Measurements from ENCODE around the gene CCDC110. TPM values are rescaled to one million over a fixed set of nuclear protein-coding genes. Genes with fewer than 3 reads are reported as not detected.

The CCDC110 gene
- total and polyA plus RNA-seq, 4 donors = 0.31 to 1.8 (median 0.92) TPM

DNA sequence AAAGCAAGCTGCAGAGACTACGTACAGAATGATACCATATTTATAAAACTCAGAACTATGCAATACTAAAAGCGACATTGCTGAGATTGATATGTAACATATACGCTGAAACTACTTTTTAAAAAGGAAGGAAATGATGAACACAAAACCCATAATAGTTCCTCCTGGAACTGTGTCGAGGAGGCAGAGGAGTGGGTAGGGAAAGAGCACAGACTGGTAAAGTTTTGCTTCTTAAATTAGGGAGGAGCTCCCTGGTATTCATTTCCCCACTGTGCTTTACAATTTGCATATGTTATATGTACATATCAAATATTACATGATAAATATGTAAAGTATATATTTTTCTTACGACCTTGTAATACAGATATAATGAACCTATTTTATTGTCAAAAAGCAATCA is 59.7 kb downstream of the CCDC110 start:
- ATAC-seq (ENCODE audit: insufficient read depth, low FRiP score) = no peak
- Histone ChIP-seq H3K4me1 (ENCODE audit: control insufficient read depth in 5 of 5, insufficient read depth in 5 of 5, low read length in 5 of 5) (no peaks in the 10 kb centered on the region), H3K27ac (ENCODE audit: low read depth in 1 of 2, low read length in 1 of 2) (no peak overlapping the region), H3K9ac (ENCODE audit: insufficient read depth in 1 of 2, low read length in 2 of 2) (no peak overlapping the region), H3K27me3 (ENCODE audit: control insufficient read depth in 3 of 3, insufficient read depth in 3 of 3, low read length in 2 of 3) (no peaks in the 10 kb centered on the region), H3K9me3 (ENCODE audit: control insufficient read depth in 4 of 4, insufficient read depth in 3 of 4, low read length in 3 of 4) (peaks cover 0 to 3% (median 0%) of the 10 kb centered on the region in 4 donors), H3K36me3 (ENCODE audit: control insufficient read depth in 4 of 4, insufficient read depth in 4 of 4, low read length in 4 of 4) (peaks cover 10 to 35% (median 28%) of the 10 kb centered on the region in 4 donors), H3K4me3 (no peak overlapping the region)
- no peak for DNase-seq
- TF ChIP-seq, protein P1, sequence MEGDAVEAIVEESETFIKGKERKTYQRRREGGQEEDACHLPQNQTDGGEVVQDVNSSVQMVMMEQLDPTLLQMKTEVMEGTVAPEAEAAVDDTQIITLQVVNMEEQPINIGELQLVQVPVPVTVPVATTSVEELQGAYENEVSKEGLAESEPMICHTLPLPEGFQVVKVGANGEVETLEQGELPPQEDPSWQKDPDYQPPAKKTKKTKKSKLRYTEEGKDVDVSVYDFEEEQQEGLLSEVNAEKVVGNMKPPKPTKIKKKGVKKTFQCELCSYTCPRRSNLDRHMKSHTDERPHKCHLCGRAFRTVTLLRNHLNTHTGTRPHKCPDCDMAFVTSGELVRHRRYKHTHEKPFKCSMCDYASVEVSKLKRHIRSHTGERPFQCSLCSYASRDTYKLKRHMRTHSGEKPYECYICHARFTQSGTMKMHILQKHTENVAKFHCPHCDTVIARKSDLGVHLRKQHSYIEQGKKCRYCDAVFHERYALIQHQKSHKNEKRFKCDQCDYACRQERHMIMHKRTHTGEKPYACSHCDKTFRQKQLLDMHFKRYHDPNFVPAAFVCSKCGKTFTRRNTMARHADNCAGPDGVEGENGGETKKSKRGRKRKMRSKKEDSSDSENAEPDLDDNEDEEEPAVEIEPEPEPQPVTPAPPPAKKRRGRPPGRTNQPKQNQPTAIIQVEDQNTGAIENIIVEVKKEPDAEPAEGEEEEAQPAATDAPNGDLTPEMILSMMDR (IDR thresholded peaks at IDR 0.05; ENCODE audit: control extremely low read depth, extremely low read depth) = no peak
- WGBS, 2 donors = 46 to 73% methylated on average over 5 of the region's 5 CpGs

DNA sequence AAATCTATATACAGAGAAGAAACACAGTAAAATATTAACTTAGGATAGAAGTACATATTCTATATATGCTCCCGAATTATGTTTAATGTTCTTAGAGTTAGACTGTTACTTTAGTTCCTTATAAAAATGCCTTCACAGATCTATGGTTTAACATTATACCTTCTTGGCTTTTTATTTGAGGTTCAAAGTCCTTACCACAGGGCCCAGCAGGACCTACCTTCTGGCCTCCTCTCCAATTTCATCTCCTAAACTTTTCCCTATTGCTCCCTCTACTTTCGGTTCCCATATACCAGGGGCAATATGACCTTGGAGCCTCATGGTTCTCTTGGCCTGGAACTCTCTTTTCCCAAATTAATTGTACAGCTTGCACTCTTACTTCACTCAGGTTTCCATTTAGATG is 63.1 kb downstream of the CCDC110 start:
- TF ChIP-seq, protein P1 (IDR thresholded peaks at IDR 0.05; ENCODE audit: control extremely low read depth, extremely low read depth) = no peak
- no peak overlapping the region for H3K9ac ChIP-seq (ENCODE audit: insufficient read depth in 1 of 2, low read length in 2 of 2)
- 98 to 99% methylated on average over 2 of the region's 2 CpGs for WGBS, 2 donors
- ATAC-seq (ENCODE audit: insufficient read depth, low FRiP score) = no peak
- H3K27ac ChIP-seq (ENCODE audit: low read depth in 1 of 2, low read length in 1 of 2) = no peak overlapping the region
- H3K27me3 ChIP-seq (ENCODE audit: control insufficient read depth in 3 of 3, insufficient read depth in 3 of 3, low read length in 2 of 3) = no peaks in the 10 kb centered on the region
- H3K9me3 ChIP-seq (ENCODE audit: control insufficient read depth in 4 of 4, insufficient read depth in 3 of 4, low read length in 3 of 4) = peaks cover 0 to 3% (median 0%) of the 10 kb centered on the region in 4 donors
- peaks cover 14 to 39% (median 29%) of the 10 kb centered on the region in 4 donors for H3K36me3 ChIP-seq (ENCODE audit: control insufficient read depth in 4 of 4, insufficient read depth in 4 of 4, low read length in 4 of 4)
- no peak overlapping the region for H3K4me3 ChIP-seq
- no peaks in the 10 kb centered on the region for H3K4me1 ChIP-seq (ENCODE audit: control insufficient read depth in 5 of 5, insufficient read depth in 5 of 5, low read length in 5 of 5)
- no peak for DNase-seq

DNA sequence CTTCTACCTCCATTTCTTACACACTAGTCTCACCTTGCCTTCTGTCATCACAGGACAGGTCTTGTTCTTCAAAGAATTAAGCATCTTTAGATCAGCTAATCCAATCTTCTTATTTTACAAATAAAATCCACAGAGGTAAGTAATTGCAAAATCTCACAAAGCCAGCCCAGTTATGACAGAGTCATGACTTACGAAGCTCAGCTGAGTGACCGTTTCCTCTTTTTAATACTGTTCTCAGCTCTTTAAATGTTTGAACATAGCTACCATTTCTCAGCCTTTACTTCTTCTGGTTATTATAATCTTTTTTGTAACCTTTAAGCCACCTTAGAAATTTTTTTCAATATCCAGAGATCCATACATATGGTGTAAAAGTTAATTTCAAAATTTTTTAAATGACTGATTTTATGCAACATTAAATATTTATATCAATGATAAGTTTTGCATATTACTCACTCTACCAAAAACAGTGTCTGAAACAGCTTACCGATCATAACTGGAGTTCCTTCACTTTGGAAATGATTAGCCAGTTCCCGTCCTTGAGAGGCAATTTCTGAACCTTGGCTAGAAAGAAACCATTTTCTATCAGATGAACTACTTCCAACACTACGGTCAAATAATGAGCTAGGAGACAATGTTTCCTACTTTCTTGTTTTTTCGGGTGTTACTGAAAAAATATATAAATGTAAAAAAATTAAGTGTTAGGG is 66.1 kb downstream of the CCDC110 start:
- Histone ChIP-seq H3K36me3 (ENCODE audit: control insufficient read depth in 4 of 4, insufficient read depth in 4 of 4, low read length in 4 of 4) (peaks cover 10 to 38% (median 31%) of the 10 kb centered on the region in 4 donors), H3K27me3 (ENCODE audit: control insufficient read depth in 3 of 3, insufficient read depth in 3 of 3, low read length in 2 of 3) (no peaks in the 10 kb centered on the region), H3K4me1 (ENCODE audit: control insufficient read depth in 5 of 5, insufficient read depth in 5 of 5, low read length in 5 of 5) (no peaks in the 10 kb centered on the region), H3K27ac (ENCODE audit: low read depth in 1 of 2, low read length in 1 of 2) (no peak overlapping the region), H3K4me3 (no peak overlapping the region), H3K9ac (ENCODE audit: insufficient read depth in 1 of 2, low read length in 2 of 2) (no peak overlapping the region), H3K9me3 (ENCODE audit: control insufficient read depth in 4 of 4, insufficient read depth in 3 of 4, low read length in 3 of 4) (peaks cover 0 to 3% (median 0%) of the 10 kb centered on the region in 4 donors)
- ATAC-seq (ENCODE audit: insufficient read depth, low FRiP score) = no peak
- TF ChIP-seq, protein P1 (IDR thresholded peaks at IDR 0.05; ENCODE audit: control extremely low read depth, extremely low read depth) = no peak
- no peak for DNase-seq
- 82 to 84% methylated on average over 6 of the region's 6 CpGs for WGBS, 2 donors

Measured in lung (tissue), 12 donors.